GM18858 (cell line): ENCODE data around the gene OXTR.

Experiments
- ATAC-seq: cut with Tn5 transposase; IDR thresholded peaks from one replicate; pipeline ENCODE4 v1.9.1; 2021; ENCODE audit not compliant: unreplicated experiment

The OXTR gene

DNA sequence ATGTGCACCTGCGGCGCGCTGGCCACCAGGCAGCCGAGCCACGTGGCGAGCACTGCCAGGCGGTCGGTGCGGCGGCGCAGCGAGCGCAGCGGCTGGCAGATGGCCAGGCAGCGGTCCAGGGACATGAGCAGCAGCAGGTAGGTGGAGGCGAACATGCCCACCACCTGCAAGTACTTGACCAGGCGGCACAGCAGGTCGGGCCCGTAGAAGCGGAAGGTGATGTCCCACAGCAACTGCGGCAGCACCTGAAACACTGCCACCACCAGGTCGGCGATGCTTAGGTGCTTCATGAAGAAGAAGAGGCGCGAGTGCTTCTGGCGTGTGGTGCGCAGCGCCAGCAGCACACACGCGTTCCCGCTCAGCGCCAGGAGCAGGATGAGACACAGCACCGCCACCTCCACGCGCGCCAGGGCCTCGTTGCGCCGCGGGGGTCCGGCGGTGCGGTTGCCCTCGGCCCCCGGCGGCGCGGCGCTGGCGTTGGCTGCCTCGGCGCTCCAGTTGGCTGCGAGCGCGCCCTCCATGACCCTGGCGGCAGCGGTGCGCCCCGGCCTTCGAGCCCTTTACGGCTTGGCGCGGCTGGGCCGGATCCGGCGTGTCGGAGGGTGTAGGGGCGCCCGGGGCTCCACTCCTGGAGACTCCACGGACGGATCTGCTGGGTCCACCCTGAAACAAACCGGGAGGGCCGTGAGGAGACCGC is 1.6 kb downstream of the OXTR start:
- peak; percentile 48 for ATAC-seq

DNA sequence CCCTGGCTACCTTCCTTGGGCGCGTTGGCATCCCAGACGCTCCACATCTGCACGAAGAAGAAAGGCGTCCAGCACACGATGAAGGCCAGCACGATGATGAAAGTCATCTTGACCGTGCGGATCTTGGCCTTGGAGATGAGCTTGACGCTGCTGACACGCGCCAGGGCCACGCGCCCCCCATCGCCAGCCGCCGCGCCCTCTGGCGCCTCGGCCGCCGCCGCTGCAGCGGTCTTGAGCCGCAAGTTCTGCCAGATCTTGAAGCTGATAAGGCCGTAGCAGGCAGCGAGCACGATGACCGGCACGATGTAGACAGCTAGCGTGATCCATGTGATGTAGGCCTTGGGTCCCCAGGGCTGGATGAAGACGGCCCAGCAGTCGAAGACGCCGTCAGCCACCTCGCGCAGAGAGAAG is 2.2 kb downstream of the OXTR start:
- no peak for ATAC-seq

DNA sequence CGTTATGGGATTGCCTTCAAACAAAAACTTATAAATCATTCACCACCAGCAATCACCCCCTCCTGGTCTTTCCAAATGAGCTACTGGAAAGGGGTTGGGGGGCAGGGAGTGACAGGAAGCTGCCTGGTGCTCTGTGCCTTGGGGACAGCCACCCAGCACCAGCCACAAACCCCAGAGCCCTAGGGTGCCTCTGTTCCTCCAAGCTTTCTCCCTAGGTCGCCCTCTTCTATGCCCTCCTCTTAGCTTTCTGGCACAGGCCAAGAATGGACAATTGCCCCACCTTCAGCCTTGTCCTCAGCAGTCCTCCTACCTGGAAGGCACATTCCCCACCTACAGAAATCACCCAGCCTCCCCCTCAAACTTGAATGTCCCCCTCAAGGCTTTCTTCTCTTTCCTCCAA is 3.3 kb downstream of the OXTR start:
- ATAC-seq, result no peak

DNA sequence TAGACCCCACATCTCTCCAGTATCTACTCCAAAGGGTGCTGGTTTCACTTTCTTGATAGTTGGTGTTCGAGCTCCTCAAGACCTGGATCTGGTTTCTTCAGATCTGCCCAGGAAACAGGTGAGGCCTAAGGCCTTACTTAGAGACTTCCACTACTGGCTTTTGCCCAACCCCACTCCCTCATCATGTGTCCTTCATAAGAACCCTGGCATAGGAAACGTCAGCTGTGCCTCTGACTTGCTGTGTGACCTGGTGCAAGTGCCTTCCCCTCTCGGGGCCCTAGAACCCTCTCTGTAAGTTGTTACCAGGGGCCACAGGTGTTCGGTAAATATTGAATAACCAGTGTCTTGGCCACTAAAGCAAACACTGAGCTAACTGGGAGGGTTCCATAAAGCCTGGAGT is 3.9 kb downstream of the OXTR start:
- no peak for ATAC-seq

DNA sequence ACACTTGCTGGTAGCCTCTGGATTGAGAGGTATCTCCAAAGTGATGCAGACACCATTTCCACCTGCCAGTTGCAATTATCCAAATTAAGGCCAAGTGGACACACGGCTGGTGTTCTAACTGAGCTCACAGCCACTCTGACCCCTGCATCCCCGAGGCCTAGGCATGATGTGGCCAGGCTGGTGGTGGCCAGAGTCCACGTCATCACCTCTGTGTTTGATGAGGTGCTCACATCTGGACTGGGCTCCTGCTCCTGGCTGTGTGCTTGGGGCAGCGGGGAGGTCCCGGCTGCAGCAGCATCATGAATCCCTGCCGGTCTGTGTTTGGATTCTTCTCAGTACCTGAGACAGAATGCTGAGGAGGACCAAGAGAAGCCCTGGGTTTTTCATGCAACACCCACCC is 4.9 kb downstream of the OXTR start:
- no peak for ATAC-seq

DNA sequence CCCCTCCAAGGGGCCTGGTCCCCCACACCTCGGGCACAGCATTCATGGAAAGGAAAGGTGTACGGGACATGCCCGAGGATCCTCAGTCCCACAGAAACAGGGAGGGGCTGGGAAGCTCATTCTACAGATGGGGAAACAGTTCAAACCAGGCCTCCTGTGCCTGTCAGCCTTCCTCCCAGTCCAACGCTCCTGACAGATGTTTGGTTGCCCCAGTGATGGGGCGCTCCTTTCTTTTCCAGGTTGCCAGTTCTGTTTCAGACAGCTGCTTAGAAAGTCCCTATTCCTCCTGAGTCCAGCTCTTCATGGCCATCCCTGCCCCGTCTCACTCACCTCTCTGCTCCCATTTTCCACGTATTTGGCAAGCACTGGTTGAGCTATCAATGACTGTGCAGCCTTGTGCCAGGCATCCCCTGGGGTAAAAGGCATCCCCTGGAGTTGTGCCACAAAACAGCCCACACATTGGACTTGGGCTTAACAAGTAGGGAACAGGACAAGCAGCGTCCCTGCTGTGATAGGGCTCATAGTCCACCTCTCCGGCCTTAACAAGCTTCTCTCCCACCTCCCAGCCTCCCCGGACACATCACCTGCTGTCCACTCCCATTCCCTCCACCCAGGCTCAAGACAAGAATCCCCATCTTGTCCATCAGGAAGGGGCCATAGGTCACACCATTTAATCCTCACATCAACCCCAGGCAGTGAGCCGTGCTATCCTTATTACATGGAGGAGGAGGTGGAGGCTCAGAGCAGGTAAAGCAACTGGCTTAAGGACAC is 6.6 kb downstream of the OXTR start:
- no peak for ATAC-seq

DNA sequence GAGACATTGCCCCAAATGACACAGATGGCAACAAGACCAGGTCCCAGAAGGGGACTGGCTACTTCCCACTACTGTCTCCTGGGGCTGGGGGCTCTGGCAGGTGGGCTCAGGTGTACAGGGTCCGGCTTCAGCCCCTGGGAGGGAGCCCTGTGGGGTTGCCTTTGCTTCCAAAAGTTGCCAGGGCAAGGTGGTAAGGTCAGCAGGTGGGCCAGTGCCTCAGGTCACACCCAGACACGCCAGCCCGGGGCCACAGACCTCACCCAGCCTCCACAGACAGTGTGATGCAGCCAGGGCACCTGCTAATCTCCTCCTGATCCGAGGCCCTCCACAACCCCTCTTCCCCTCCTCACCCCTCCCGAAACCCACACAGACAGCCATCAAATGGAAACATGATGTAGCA is 7.5 kb downstream of the OXTR start:
- no peak for ATAC-seq

DNA sequence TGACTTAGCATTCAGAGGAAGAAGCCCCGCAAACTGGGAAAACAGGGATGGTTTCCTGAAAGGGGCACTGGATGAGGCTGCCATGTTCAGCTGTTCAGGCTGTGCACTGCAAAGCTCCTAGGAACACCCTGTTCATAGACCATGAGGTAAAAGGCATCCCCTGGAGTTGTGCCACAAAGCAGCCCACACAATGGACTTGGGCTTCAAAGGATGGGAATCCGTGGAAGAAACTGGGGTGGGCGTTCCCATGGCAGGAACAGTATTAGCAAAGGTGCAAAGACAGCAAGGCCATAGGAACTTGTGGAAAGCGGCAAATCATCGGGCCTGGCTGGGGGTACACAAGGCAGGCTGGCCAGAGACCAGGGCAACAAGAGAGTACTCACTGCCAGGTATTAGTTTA is 8.9 kb downstream of the OXTR start:
- ATAC-seq, result no peak

DNA sequence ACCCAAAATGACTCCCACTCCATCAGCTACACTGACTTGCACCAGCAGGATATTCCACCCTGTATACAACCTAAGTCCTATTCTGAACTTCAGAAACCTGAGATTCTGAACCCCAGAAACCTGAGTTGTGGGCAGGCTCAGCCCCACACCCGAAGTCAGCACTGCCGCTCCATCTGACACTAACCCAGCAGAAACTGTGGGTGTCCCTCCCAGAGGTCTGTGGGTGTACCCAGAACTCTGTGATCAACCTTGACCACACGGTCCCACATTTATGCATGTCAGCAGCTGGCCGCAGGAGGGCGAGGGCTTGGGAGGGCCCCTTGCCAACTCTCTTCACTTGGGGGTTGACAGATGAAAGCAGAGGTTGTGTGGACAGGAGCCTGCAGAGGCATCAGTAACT is 9.3 kb downstream of the OXTR start:
- no peak for ATAC-seq

DNA sequence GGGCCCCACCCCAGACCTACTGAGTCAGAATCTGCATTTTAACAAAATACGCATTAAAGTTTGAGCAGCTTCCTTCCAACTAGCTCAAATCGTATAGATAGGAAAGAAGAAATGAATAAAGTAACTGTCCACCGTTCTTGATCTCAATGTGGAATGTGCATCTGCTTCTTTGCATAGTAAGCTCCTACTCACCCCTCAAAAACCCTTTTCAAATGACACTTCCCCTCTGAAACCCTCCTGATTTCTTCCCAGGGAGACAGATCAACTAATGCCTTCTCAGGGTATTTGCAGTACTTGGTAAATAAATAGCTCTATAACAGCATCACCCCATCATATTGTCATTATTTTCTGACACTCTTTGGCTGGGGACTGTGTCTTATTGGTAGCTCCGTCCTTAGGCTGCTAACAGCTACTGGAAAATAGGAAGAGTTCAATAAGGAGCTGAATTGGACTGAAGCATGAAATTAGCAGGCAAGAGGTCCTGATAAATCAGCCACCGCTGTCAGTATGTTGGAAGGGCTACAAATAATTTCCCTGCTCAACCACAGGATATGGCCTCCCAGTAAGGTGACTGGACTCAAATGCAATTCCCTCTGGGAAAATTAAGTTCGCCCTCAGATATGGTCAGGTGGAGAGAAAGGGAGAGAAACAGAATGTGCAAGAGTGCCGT is 10.2 kb downstream of the OXTR start:
- no peak for ATAC-seq

DNA sequence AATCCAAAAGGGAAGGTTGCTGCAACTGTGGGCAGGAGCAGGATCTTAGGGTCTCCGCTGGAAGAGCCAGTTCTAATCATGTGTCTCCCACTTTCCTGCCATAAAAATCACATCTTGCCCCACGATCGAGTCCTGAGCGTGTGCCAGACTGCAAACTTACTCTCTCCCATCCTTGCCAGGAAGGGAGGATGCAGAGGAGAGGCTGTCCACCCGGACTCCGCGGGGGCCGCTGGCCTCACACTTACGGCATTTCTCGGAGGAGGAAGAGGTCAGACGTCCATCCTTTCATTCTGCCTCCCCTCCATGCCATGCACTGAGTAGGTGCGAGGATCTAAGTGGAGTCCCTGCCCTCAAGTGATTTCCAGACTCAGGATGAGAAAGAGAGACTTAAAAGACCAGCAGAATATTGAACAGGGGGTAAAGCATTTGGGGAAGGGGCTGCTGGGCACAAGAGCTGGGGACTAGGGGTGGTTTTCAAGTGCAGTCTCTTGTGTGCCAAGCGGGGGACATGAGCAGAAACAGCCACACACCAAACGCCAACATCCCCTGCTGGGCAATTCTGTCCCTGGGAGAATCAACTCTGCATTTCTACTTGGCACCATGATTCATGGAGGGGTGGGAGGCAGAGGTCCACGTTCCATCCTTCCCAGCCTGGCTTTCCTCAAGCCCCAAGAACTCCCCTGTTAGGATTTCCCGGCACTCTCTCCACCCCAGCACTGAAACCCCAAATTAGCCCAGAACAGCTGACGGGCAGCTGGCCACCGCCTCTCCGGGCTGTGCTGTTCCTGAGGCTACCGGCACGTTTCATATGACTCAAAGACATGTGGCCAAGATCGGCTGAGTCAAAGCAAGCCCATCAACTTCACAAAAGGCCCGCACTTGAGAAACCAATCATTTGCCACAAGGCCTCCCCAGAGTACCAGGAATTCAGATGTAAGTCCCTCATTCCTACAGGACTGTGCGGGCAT is 11.6 kb downstream of the OXTR start:
- no peak for ATAC-seq

DNA sequence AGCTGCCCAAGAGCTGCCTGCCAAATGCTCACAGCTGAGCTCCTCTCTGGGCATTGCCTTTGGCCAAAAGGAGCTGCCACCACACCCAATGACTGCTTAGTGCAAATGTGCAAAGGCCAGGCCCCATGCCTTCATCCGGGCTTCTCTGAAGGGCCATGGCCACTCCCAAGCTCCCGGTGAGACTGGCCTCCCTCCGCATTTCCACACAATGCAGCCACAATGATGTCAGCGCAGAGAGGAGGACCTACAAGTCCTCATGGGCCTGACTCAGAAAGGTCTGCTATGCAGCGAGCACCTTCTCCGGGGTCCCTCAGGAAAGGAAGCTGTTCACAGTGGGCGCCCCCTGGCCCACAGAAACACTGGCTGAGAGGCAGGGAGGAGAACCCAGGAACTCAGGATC is 12.7 kb downstream of the OXTR start:
- ATAC-seq, result no peak

DNA sequence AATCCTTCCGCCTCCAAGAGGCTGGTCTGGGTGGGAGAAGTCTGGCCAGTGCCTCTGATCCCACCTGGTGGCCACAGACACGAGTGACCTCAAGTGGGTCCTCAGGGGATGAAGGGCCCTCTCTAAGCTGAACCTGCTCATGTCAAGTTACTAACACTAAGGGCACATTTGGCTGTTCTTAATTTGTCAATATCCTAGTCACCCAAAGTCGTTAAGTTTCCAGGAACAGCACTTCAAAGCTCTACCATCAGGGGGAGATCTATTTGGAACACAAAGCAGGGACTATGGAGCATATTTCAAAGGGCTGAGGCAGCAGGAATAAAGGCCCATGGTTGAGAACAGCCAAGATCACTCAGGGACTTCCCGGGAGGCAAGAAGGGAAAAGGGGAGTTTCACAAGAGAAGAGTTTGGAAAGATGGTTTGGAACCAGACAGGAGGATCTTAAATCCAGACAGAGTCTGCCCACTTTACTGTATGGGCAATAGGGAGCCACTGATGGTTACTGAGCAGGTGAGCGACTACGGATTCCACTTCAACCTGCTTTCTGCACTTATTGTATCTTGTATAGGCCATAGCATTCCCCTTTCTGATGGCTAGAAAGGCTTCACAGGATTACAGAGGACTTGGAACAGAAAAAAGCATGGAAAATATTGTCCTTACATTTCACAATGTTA is 13.7 kb downstream of the OXTR start:
- ATAC-seq, result no peak

DNA sequence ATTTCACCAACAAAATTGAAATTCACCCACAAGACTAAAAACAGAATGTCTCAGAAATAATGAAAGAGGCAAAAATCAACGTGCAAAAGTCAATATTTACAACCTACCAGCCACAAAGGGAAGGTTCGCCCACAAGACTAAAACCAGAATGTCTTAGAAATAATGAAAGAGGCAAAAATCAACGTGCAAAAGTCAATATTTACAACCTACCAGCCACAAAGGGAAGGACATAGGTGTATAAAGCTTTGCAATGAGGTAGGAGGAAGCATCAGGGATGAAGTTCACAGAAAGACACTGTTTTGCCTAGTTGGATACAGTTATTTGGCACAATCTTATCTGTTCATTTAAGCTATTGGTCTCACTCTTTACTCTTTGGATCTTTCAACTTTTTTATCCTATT is 14.3 kb downstream of the OXTR start:
- ATAC-seq, result no peak

DNA sequence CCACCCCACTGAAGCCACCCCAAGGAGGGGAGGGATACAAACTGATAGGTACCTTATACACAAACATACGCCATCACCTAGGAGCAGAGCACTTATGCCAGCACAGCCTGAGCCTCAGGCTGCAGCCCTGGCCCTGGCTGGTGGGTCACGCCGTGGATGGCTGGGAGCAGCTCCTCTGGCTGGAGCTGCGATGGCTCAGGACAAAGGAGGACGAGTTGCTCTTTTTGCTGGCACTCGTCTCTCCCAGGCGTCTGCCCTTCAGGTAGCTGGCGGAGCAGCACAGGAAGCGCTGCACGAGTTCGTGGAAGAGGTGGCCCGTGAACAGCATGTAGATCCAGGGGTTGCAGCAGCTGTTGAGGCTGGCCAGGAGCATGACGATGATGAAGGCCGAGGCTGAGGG is 16.6 kb downstream of the OXTR start:
- no peak for ATAC-seq

DNA sequence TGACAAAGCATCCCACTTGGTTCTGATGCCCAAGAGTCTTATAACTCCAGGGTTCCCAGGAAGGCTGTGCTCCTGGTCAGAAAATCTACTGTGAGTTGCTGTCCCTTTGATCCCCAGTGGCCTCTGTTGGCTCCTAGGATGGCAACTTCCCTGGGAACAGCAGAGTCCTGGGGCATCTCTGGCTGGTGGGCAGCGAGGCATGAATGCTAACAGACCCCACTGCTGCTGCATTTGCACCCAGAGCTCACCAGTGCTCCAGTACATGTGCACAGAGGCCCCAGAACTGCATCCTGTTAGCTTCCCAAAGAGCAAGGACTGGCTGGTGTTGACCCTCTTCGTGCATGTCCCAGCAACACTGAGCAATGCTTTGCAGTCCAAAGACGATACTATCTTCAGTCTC is 20.1 kb downstream of the OXTR start:
- ATAC-seq, result no peak

DNA sequence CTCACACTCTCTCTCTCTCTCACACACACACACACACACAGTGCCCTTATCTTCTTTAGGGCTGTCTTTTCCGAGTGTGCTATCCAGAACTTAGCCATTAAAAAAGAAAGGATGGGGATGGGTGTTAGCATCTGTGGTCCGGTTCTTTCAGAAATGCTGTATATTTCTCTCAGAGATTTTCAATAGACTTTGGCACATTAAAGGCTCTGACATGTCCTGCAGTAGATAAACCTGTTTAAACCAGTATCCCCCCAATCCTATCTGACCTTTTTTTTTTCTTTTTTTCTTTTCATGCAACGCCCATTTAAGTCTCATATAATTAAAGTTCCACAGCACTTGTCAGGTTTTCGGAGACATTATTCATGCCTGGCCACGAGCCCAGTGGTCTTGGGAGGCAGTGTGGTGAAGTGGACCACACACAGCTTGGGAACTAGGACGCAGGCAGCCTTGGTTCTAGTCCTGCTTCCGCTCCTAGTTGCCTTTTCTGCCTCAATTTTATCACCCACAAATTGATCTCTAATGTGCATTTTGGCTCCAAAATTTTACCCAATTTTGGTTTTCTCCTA is 22.6 kb downstream of the OXTR start:
- ATAC-seq, result no peak

DNA sequence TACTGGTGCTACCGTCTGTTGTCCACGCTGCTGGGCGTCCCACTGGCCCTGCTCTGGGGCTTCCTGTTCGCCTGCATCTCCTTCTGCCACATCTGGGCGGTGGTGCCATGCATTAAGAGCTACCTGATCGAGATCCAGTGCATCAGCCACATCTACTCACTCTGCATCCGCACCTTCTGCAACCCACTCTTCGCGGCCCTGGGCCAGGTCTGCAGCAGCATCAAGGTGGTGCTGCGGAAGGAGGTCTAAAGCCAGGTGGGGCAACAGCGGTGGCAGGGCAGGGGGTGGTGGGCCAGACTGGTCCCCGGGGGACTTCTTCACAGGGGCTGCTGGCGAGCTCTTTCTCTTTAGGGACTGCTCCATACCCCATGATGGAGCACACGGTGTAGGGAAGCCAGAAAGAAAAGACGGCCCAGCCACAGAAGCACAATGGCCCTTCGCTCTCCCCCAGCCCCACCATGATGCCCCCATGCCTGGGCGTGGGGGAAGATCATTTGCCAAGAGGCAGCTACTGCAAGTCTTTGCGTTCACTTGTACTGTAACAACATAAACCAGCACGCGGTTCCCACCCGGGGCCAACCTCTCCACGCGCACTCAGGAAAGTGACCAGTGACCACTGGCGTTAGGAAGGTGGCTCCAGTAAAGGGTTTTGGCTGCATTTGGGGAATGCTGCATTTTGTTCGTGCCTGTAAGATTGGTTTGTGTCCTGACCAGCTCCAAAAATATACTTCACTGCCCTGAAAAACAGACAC is 23.6 kb downstream of the OXTR start:
- ATAC-seq, result no peak

DNA sequence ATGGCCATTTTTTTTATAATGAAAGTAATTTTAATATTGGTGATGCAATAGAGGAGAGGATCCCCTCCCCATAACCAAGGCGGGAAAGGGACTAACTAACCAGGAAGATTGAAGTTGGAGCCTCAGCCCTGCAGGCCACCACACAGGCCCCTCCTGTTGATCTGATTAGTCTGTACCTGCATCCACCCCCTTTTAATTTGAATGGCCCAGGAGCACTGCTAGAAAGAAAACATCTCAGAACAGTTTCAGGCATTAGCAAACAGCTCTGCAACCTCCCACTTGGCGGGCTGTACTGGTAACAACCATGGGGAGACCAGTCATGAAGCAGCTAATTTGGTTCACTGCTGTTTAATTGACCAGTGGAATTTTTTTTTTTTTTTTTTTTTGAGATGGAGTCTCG is 25.5 kb downstream of the OXTR start:
- no peak for ATAC-seq
